Measurements from ENCODE around the gene CDKL4. TPM values are rescaled to one million over a fixed set of nuclear protein-coding genes. Genes with fewer than 3 reads are reported as not detected.

Gene CDKL4
- total and polyA plus RNA-seq, 2 of the 13 experiments (the other 11 are each of a cell fraction or from before 2014, with no cell fraction given) = 0.29 to 0.50 TPM

GRCh38 chr2:39183673-39184072 lies 60.1 kb downstream of the CDKL4 start (continued):
- TF ChIP-seq PRDM15 (CRISPR knock-in tag; IDR thresholded peaks at IDR 0.05) = no peak
- no peak for TF ChIP-seq CEBPZ (IDR thresholded peaks at IDR 0.05; ENCODE audit: low read length)
- no peak for TF ChIP-seq FIP1L1 (IDR thresholded peaks at IDR 0.05; ENCODE audit: borderline replicate concordance, insufficient read depth, low read depth, low read length)
- no peak for TF ChIP-seq SMAD1 (CRISPR knock-in tag; IDR thresholded peaks at IDR 0.05; ENCODE audit: borderline replicate concordance, low read depth)
- TF ChIP-seq LRRFIP1 (CRISPR knock-in tag; conservative IDR thresholded peaks at IDR 0.05) = no peak
- TF ChIP-seq HHEX (CRISPR knock-in tag; IDR thresholded peaks at IDR 0.05) = no peak
- TF ChIP-seq ZNF142 (CRISPR knock-in tag; IDR thresholded peaks at IDR 0.05) = no peak
- no peak for TF ChIP-seq SRSF1 (optimal IDR thresholded peaks at IDR 0.05; ENCODE audit: low read depth, low read length)
- TF ChIP-seq EHMT2 (IDR thresholded peaks at IDR 0.05; ENCODE audit: borderline replicate concordance, low read depth, low read length) = peak; percentile 40; the same call in 1 of the 2 replicates
- TF ChIP-seq GPN1 (CRISPR knock-in tag; IDR thresholded peaks at IDR 0.05; ENCODE audit: borderline replicate concordance) = no peak
- no peak for TF ChIP-seq ZNF234 (CRISPR knock-in tag; conservative IDR thresholded peaks at IDR 0.05)
- no peak for TF ChIP-seq ZNF264 (CRISPR knock-in tag; IDR thresholded peaks at IDR 0.05)
- TF ChIP-seq ZFY (CRISPR knock-in tag; IDR thresholded peaks at IDR 0.05) = no peak
- TF ChIP-seq ZSCAN21 (CRISPR knock-in tag; IDR thresholded peaks at IDR 0.05; ENCODE audit: borderline replicate concordance) = peak; percentile 59; the same call in 1 of the 2 replicates

Data from HepG2 (cell line).